Measurements from ENCODE around the gene SPIRE1. TPM values are rescaled to one million over a fixed set of nuclear protein-coding genes. Genes with fewer than 3 reads are reported as not detected.

SPIRE1 gene
- total RNA-seq, 1 experiment from 2014 or later = 16.6 TPM

GRCh38 chr18:12599966-12600365 lies 57.9 kb downstream of the SPIRE1 start:
- H3K4ac ChIP-seq (ENCODE audit: low read depth, low read length) = no peak overlapping the region
- H3K4me2 ChIP-seq (ENCODE audit: insufficient read depth, insufficient read length, low read length) = no peak overlapping the region
- no peak for DNase-seq
- Mint-ChIP-seq H3K4me3 (no peak overlapping the region), H3K4me1 (peaks cover 15 to 19% of the 10 kb centered on the region in 2 experiments), H3K27ac (peak overlapping the region in 1 of 3 experiments; percentile 70; a peak in 1 of 7 replicates), H3K36me3 (ENCODE audit: insufficient read depth in 1 of 3, low read depth in 3 of 3) (no peaks in the 10 kb centered on the region), H3K27me3 (ENCODE audit: low read depth) (no peaks in the 10 kb centered on the region), H3K9me3 (no peaks in the 10 kb centered on the region)
- H3K79me2 ChIP-seq (ENCODE audit: insufficient read depth, low read length) = no peaks in the 10 kb centered on the region
- no peaks in the 10 kb centered on the region for H4K20me1 ChIP-seq (ENCODE audit: control insufficient read depth, insufficient read depth, insufficient read length)
- no peak overlapping the region for H3K9ac ChIP-seq (ENCODE audit: extremely low read depth, insufficient read length, low read length)
- H3K23ac ChIP-seq (ENCODE audit: insufficient read length, low read depth, low read length) = no peak overlapping the region
- no peak overlapping the region for H3K27ac ChIP-seq (ENCODE audit: insufficient read length, low read depth, low read length)
- TF ChIP-seq, protein P1, sequence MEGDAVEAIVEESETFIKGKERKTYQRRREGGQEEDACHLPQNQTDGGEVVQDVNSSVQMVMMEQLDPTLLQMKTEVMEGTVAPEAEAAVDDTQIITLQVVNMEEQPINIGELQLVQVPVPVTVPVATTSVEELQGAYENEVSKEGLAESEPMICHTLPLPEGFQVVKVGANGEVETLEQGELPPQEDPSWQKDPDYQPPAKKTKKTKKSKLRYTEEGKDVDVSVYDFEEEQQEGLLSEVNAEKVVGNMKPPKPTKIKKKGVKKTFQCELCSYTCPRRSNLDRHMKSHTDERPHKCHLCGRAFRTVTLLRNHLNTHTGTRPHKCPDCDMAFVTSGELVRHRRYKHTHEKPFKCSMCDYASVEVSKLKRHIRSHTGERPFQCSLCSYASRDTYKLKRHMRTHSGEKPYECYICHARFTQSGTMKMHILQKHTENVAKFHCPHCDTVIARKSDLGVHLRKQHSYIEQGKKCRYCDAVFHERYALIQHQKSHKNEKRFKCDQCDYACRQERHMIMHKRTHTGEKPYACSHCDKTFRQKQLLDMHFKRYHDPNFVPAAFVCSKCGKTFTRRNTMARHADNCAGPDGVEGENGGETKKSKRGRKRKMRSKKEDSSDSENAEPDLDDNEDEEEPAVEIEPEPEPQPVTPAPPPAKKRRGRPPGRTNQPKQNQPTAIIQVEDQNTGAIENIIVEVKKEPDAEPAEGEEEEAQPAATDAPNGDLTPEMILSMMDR (conservative IDR thresholded peaks at IDR 0.05) = no peak
- no peak overlapping the region for H3K14ac ChIP-seq (ENCODE audit: insufficient read depth, low read length)
- H3K27me3 ChIP-seq (ENCODE audit: insufficient read depth, low read length) = no peaks in the 10 kb centered on the region
- no peak overlapping the region for H3K56ac ChIP-seq (ENCODE audit: insufficient read length, low read depth, low read length)
- H3T11ph ChIP-seq (ENCODE audit: low read length) = no peak overlapping the region
- no peak overlapping the region for H2BK15ac ChIP-seq (ENCODE audit: low read depth, low read length)
- peaks cover 2% of the 10 kb centered on the region for H3K79me1 ChIP-seq (ENCODE audit: insufficient read depth, low read depth, low read length, poor library complexity, severe bottlenecking)
- H2BK5ac ChIP-seq (ENCODE audit: insufficient read length, low read length) = no peak overlapping the region
- H2BK120ac ChIP-seq (ENCODE audit: low read depth, low read length, poor library complexity, severe bottlenecking) = no peak overlapping the region
- H4K5ac ChIP-seq (ENCODE audit: insufficient read length, low read depth, low read length) = no peak overlapping the region
- no peak overlapping the region for H2BK12ac ChIP-seq (ENCODE audit: insufficient read length, low read depth, low read length)
- no peak overlapping the region for H3K18ac ChIP-seq (ENCODE audit: insufficient read length, low read depth, low read length)
- H2AFZ ChIP-seq (ENCODE audit: low read length) = no peak overlapping the region
- no peak overlapping the region for H4K8ac ChIP-seq (replicated peaks; ENCODE audit: insufficient read length, low read depth, low read length)
- no peaks in the 10 kb centered on the region for H3K9me3 ChIP-seq (ENCODE audit: control insufficient read depth, low read depth, low read length)
- H4K91ac ChIP-seq (ENCODE audit: insufficient read length, low read depth, low read length) = no peak overlapping the region
- H2AK5ac ChIP-seq (ENCODE audit: insufficient read length, low read length) = no peak overlapping the region
- H3K4me1 ChIP-seq (ENCODE audit: insufficient read depth, low read length) = no peaks in the 10 kb centered on the region; the same call in 1 of the 2 replicates
- no CpG with 5 or more reads among the region's 3 CpGs for WGBS (ENCODE audit: extremely low coverage, insufficient read length, low lambda C conversion rate)
- no peak overlapping the region for H2BK20ac ChIP-seq (ENCODE audit: low read depth, low read length, poor library complexity, severe bottlenecking)
- no peaks in the 10 kb centered on the region for H3K23me2 ChIP-seq (ENCODE audit: insufficient read length, low read depth, low read length, poor library complexity, severe bottlenecking)

Measured in H9 (cell line).